Endothelial cell of umbilical vein (primary cell): Measurements from ENCODE around the gene CHST8. TPM values are rescaled to one million over a fixed set of nuclear protein-coding genes. Genes with fewer than 3 reads are reported as not detected.

Experiments used
- BruUV-seq: library from RNA; stranded (reverse); fragments of 400-500 nt; replicated peaks from 2 replicates; lab custom pipeline; 2021; lab: Mats Ljungman, UMichigan
- CTCF ChIA-PET: fragments of 300-600, 350-600 bp; sonication (Branson Sonifier 250); formaldehyde crosslinking; loops from one replicate; lab custom pipeline; 2021; ENCODE audit warnings: antibody characterized with exemption, inconsistent platforms; lab: Charles Lee
- POLR2A ChIA-PET: fragments of 300-600, 350-600 bp; sonication (Branson Sonifier 250); formaldehyde crosslinking; loops from one replicate; lab custom pipeline; 2021; ENCODE audit warnings: antibody characterized with exemption, inconsistent platforms; lab: Charles Lee
- DNase-seq: peaks from one replicate; pipeline ENCODE4 v3.0.0-alpha.2; 2011; ENCODE audit warnings: low read depth, low spot score
- FAIRE-seq: peaks from 2 replicates; lab custom pipeline; 2011; peaks lifted over from hg19 to GRCh38; lab: Jason Lieb, UNC
- H2AFZ ChIP-seq: 2 replicates; pipeline ENCODE4 v1.6.0; 2012; ENCODE audit warnings: low read depth, low read length, control low read depth, inconsistent platforms
- H3K27ac ChIP-seq: 2 replicates; pipeline ENCODE4 v1.5.1; 2011; ENCODE audit warnings: low read depth, mild to moderate bottlenecking, control low read depth, low read length, moderate library complexity; ENCODE audit not compliant: insufficient read depth
- H3K27me3 ChIP-seq, 2 experiments: 2 replicates each; pipeline versions ENCODE4 v1.6.0 to v1.6.1; 2011; ENCODE audit warnings: low read length in 2 of 2, mixed read lengths in 1 of 2; ENCODE audit not compliant: control insufficient read depth in 2 of 2, insufficient read depth in 2 of 2
- H3K36me3 ChIP-seq, 2 experiments: 2 replicates in 1 of 2; 3 replicates in 1 of 2; pipeline ENCODE4 v1.5.1; 2011; ENCODE audit warnings: low read length in 2 of 2, mild to moderate bottlenecking in 1 of 2, moderate library complexity in 1 of 2; ENCODE audit not compliant: control insufficient read depth in 2 of 2, insufficient read depth in 2 of 2; ENCODE audit errors: extremely low read depth in 1 of 2
- H3K4me1 ChIP-seq: 3 replicates; pipeline ENCODE4 v1.5.1; 2011; ENCODE audit warnings: mild to moderate bottlenecking, low read length; ENCODE audit not compliant: control insufficient read depth, insufficient read depth; ENCODE audit errors: extremely low read depth
- H3K4me2 ChIP-seq: 2 replicates; pipeline ENCODE4 v1.6.1; 2011; ENCODE audit warnings: low read length, control low read depth, mixed read lengths; ENCODE audit not compliant: insufficient read depth
- H3K4me3 ChIP-seq, 3 experiments: fragments of 200-600 bp in 1 of 3; sonication (generic), shearing (Covaris generic) in 1 of 3; replicated peaks in 1 of 3; 2 replicates each; pipeline ENCODE4 v1.5.1; 2011 to 2016; ENCODE audit warnings: control low read depth in 3 of 3, low read length in 3 of 3, mild to moderate bottlenecking in 2 of 3, inconsistent platforms in 1 of 3, low read depth in 1 of 3, moderate library complexity in 1 of 3; ENCODE audit not compliant: insufficient read depth in 1 of 3
- H3K79me2 ChIP-seq: 2 replicates; pipeline ENCODE4 v1.6.0; 2012; ENCODE audit warnings: low read length, inconsistent platforms; ENCODE audit not compliant: control insufficient read depth, insufficient read depth
- H3K9ac ChIP-seq: replicated peaks from 2 replicates; pipeline ENCODE3; 2011; ENCODE audit warnings: low read length, control low read depth; ENCODE audit not compliant: insufficient read depth; ENCODE audit errors: extremely low read depth
- H3K9me1 ChIP-seq: replicated peaks from 3 replicates; pipeline ENCODE4 v1.6.0; 2011; ENCODE audit warnings: mild to moderate bottlenecking, low read length; ENCODE audit not compliant: control insufficient read depth, insufficient read depth; ENCODE audit errors: extremely low read depth
- H3K9me3 ChIP-seq: replicated peaks from 2 replicates; pipeline ENCODE4 v1.5.1; 2012; ENCODE audit warnings: low read length, inconsistent platforms; ENCODE audit not compliant: control insufficient read depth, insufficient read depth
- H4K20me1 ChIP-seq: replicated peaks from 2 replicates; pipeline ENCODE3; 2011; ENCODE audit warnings: mild to moderate bottlenecking, low read length; ENCODE audit not compliant: control insufficient read depth, insufficient read depth; ENCODE audit errors: extremely low read depth
- CTCF ChIP-seq, 2 donors: IDR thresholded peaks; 1 replicate in 1 of 2; 2 replicates in 1 of 2; pipeline ENCODE4 v1.5.1; 2011; ENCODE audit warnings: low read length in 2 of 2, mild to moderate bottlenecking in 2 of 2, moderate library complexity in 2 of 2, control low read depth in 1 of 2, inconsistent platforms in 1 of 2, low read depth in 1 of 2; ENCODE audit not compliant: insufficient read depth in 1 of 2; ENCODE audit errors: extremely low read depth in 1 of 2
- EZH2 ChIP-seq: IDR thresholded peaks from 2 replicates; pipeline ENCODE4 v1.6.1; 2012; ENCODE audit warnings: borderline replicate concordance, low read depth, mild to moderate bottlenecking, moderate library complexity, low read length, inconsistent platforms; ENCODE audit not compliant: severe bottlenecking
- FOS ChIP-seq: IDR thresholded peaks from 2 replicates; pipeline ENCODE4 v1.6.1; 2011; ENCODE audit warnings: mild to moderate bottlenecking, low read length, moderate library complexity, borderline replicate concordance; ENCODE audit not compliant: insufficient read depth
- GATA2 ChIP-seq: IDR thresholded peaks from 2 replicates; pipeline ENCODE4 v1.7.0; 2011; ENCODE audit warnings: low read depth, mild to moderate bottlenecking, moderate library complexity, mixed read lengths, low read length; ENCODE audit not compliant: insufficient read length, insufficient read depth
- JUN ChIP-seq: IDR thresholded peaks from 2 replicates; pipeline ENCODE4 v1.6.1; 2011; ENCODE audit warnings: borderline replicate concordance, low read depth; ENCODE audit not compliant: insufficient read length, insufficient read depth
- MAX ChIP-seq: IDR thresholded peaks from 2 replicates; pipeline ENCODE4 v1.6.1; 2011; ENCODE audit not compliant: insufficient read depth, insufficient read length
- MYC ChIP-seq: IDR thresholded peaks from one replicate; pipeline ENCODE4 v1.6.1; 2011; ENCODE audit warnings: mild to moderate bottlenecking, low read depth, low read length
- POLR2A ChIP-seq: IDR thresholded peaks from 2 replicates; pipeline ENCODE4 v1.6.1; 2012; ENCODE audit warnings: low read depth, mild to moderate bottlenecking, control low read depth, low read length
- POLR2AphosphoS5 ChIP-seq: IDR thresholded peaks from 2 replicates; pipeline ENCODE4 v1.6.1; 2012; ENCODE audit warnings: low read depth, mild to moderate bottlenecking, control low read depth, low read length, moderate library complexity; ENCODE audit not compliant: insufficient read depth
- dilution Hi-C: fragments of 300-500 bp; cut with MboI; formaldehyde crosslinking; loops from one replicate; pipeline ENCODE4 v1.15.0; 2019; ENCODE audit warnings: low sequenced_read_pairs; ENCODE audit not compliant: extremely low pct_ligation_motif_present
- intact Hi-C: fragments of 100-400 bp; cut with micrococcal nuclease; formaldehyde crosslinking; loops from one replicate; pipeline ENCODE4 v1.10.0; 2022
- polyA plus RNA-seq, 4 experiments: library from polyadenylated mRNA; depleted of rRNA in 3 of 4; stranded (reverse) in 3 of 4; unstranded in 1 of 4; fragments of >200 nt; gene quantifications; 2 replicates each; pipeline versions ENCODE4 v1.2.1 to v1.2.3, GENCODE V29; 2011 to 2012; ENCODE audit warnings: missing spikeins in 1 of 4
- total RNA-seq: library from RNA; stranded (reverse); gene quantifications from 2 replicates; pipeline ENCODE4 v1.2.3, GENCODE V29; 2021

CHST8 gene
- total and polyA plus RNA-seq, 2 donors (not counting 3 experiments of a cell fraction or from before 2014, with no cell fraction given): not detected

- no peak for TF ChIP-seq MYC
- no peak for TF ChIP-seq GATA2
- TF ChIP-seq JUN: no peak
- TF ChIP-seq FOS: no peak
- TF ChIP-seq EZH2: no peak
- no peak for TF ChIP-seq POLR2A
- no peak for TF ChIP-seq CTCF (IDR thresholded peaks at IDR 0.05; ENCODE audit: extremely low read depth in 1 of 2, insufficient read depth in 1 of 2, low read depth in 1 of 2, low read length in 2 of 2)
- TF ChIP-seq MAX: no peak
- no peak for TF ChIP-seq POLR2AphosphoS5
- intact Hi-C loops: no loop called here
Measured at GRCh38 chr19:33805313-33805712, 183.6 kb downstream of the CHST8 start.

More at GRCh38 chr19:33805313-33805712, 183.6 kb downstream of the CHST8 start:
- no peak overlapping the region for H3K9ac ChIP-seq
- no peak overlapping the region for H2AFZ ChIP-seq
- dilution Hi-C loops: no loop called here
- H3K27me3 ChIP-seq: no peaks in the 10 kb centered on the region
- ChIA-PET POLR2A (no interaction called here), CTCF (interaction anchor here (0.8 kb wide), 1 partner anchor 10 kb away, joined by 3 read pairs; no protein-coding TSS in a partner anchor)
- no peak overlapping the region for H3K4me2 ChIP-seq
- H3K27ac ChIP-seq: no peak overlapping the region
- H3K9me3 ChIP-seq: no peaks in the 10 kb centered on the region
- H3K9me1 ChIP-seq: no peaks in the 10 kb centered on the region
- H3K4me3 ChIP-seq: no peak overlapping the region
- H3K36me3 ChIP-seq: peaks cover 4 to 61% of the 10 kb centered on the region in 2 experiments
- H3K79me2 ChIP-seq: peaks cover 4% of the 10 kb centered on the region
- no peak for DNase-seq
- FAIRE-seq: no peak
- H3K4me1 ChIP-seq: peaks cover 7% of the 10 kb centered on the region
- no TSS peak for BruUV-seq
- no peaks in the 10 kb centered on the region for H4K20me1 ChIP-seq
